Mammary epithelial cell (primary cell): Measurements from ENCODE around the gene ATP2C2.

Source experiments
- EZH2 ChIP-seq: IDR thresholded peaks from 2 replicates; pipeline ENCODE4 v1.6.1; 2012; ENCODE audit warnings: low read length, inconsistent platforms, borderline replicate concordance
- TF ChIP-seq, protein P1 (sequence below), 2 donors: IDR thresholded peaks in 1 of 2; conservative IDR thresholded peaks in 1 of 2; 2 replicates each; pipeline ENCODE4 v1.5.1; 2011 to 2012; ENCODE audit warnings: inconsistent platforms in 2 of 2, low read length in 2 of 2, mild to moderate bottlenecking in 2 of 2, control low read depth in 1 of 2, low read depth in 1 of 2; ENCODE audit not compliant: insufficient read depth in 1 of 2; ENCODE audit errors: extremely low read depth in 1 of 2

- TF ChIP-seq EZH2, result no peak
- TF ChIP-seq, protein P1, sequence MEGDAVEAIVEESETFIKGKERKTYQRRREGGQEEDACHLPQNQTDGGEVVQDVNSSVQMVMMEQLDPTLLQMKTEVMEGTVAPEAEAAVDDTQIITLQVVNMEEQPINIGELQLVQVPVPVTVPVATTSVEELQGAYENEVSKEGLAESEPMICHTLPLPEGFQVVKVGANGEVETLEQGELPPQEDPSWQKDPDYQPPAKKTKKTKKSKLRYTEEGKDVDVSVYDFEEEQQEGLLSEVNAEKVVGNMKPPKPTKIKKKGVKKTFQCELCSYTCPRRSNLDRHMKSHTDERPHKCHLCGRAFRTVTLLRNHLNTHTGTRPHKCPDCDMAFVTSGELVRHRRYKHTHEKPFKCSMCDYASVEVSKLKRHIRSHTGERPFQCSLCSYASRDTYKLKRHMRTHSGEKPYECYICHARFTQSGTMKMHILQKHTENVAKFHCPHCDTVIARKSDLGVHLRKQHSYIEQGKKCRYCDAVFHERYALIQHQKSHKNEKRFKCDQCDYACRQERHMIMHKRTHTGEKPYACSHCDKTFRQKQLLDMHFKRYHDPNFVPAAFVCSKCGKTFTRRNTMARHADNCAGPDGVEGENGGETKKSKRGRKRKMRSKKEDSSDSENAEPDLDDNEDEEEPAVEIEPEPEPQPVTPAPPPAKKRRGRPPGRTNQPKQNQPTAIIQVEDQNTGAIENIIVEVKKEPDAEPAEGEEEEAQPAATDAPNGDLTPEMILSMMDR (conservative IDR thresholded peaks at IDR 0.05 in 1 of 2, IDR thresholded peaks at IDR 0.05 in 1 of 2; ENCODE audit: extremely low read depth in 1 of 2, insufficient read depth in 1 of 2, low read depth in 1 of 2, low read length in 2 of 2), result no peak
Observed at GRCh38 chr16:84459533-84459894, 91.2 kb downstream of the ATP2C2 start.
